ENCODE measurements around the gene UGT1A10. TPM values are rescaled to one million over a fixed set of nuclear protein-coding genes. Genes with fewer than 3 reads are reported as not detected.

UGT1A10 gene
- total RNA-seq, 2 donors from 2014 or later, result 0.52 to 0.99 TPM

DNA sequence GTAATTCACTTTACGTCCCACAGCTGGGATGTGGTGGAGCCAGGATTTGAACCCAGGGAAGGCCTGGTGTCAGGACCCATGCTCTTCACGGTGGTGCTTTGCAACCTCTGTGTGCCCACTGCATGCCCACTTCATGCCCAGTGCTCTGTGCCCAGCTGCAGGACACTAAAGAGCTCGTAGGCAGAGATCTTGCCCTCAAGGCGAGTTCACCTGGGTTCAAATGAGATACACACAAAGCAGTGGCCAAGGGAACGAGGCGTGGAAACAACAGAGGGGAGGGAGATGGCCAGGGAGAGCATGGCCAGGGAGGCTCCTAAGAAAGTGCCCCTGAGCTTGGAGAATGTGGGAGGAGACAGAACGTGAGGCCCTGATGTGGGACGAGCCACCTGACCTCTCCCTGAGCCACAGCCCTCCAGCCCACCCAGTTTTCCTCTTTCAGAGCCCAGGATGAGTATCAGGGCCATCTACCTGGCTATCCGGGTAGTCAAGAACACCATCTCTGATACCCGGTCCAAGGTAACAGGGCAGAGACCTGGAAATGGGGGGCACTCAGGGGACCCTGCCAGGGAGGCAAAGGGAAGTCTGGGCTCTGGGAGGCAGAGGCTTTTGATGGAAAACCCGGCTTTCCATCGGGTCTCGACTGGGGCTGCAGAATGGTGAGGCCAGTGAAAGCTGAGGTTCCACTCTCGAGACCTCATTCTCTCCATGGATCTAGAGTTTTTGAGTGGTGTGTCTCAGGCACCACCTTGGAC lies 162.3 kb downstream of the UGT1A10 start:
- no peak overlapping the region for H3K27ac ChIP-seq
- no peaks in the 10 kb centered on the region for H3K9me3 ChIP-seq
- no peak for TF ChIP-seq POLR2A (IDR thresholded peaks at IDR 0.05)
- TF ChIP-seq, protein P1, sequence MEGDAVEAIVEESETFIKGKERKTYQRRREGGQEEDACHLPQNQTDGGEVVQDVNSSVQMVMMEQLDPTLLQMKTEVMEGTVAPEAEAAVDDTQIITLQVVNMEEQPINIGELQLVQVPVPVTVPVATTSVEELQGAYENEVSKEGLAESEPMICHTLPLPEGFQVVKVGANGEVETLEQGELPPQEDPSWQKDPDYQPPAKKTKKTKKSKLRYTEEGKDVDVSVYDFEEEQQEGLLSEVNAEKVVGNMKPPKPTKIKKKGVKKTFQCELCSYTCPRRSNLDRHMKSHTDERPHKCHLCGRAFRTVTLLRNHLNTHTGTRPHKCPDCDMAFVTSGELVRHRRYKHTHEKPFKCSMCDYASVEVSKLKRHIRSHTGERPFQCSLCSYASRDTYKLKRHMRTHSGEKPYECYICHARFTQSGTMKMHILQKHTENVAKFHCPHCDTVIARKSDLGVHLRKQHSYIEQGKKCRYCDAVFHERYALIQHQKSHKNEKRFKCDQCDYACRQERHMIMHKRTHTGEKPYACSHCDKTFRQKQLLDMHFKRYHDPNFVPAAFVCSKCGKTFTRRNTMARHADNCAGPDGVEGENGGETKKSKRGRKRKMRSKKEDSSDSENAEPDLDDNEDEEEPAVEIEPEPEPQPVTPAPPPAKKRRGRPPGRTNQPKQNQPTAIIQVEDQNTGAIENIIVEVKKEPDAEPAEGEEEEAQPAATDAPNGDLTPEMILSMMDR (IDR thresholded peaks at IDR 0.05), result no peak
- H3K27me3 ChIP-seq, result no peaks in the 10 kb centered on the region
- WGBS, 2 donors, result 59 to 72% methylated on average over 13 to 14 of the region's 14 CpGs
- DNase-seq (peak in 1 of 4 donors; percentile 3), ATAC-seq (no peak)
- no peak overlapping the region for H3K4me3 ChIP-seq
- no peaks in the 10 kb centered on the region for H3K36me3 ChIP-seq (replicated peaks in 1 of 2; ENCODE audit: insufficient read depth in 1 of 2, low read depth in 2 of 2)
- H3K4me1 ChIP-seq, result no peaks in the 10 kb centered on the region
- intact Hi-C loops (cut with DNase I), result no loop called here

DNA sequence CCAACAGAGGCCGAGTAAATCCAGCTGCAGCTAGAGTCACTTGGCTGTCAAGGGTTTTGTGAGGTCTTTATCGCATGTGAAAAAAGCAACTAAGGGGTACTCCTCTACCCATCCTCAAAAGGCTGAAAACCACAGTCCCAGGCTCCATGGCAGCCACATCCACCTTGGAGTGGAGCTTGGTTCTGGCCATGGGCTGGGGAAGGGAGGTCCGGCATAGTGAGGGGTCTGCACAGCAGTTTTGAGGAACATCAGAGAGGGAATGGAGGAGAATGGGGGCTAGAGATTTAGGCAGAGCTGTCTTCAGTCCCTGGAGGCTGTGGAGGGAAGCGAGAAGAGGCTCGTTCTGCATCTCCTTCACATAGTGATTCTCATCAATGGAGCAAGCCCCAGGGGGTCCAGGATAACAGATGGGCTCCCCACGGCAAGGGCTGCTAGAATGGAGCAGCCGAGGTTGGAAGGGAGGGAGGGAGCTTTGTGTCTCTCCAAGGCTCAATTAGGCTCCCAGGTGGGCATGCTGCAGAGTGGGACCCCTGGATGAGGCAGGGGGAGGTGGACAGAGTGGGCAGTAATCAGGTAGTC lies 162.9 kb downstream of the UGT1A10 start:
- WGBS, 2 donors, result 46 to 51% methylated on average over 7 of the region's 7 CpGs
- DNase-seq, result no peak
- H3K27ac ChIP-seq, result no peak overlapping the region

DNA sequence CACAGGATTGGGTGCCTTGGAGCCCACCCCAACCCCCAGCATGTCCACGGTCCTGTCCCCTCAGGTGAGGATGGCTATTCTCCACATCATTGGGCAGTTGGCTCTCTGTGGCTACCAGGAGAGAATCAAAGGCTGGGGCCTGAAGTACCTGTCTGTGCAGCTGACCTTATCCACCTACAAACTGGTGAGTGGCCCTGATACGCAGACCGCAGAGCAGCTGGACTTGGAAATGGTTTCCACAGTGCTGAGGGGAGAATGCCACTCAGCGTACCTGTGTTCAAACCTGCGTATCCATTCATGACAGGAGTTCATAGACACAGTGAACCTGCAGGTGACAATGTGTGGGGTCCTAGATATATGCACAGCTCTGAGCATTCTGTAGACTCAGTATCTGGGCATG lies 163.5 kb downstream of the UGT1A10 start:
- no peak for ATAC-seq
- no peak overlapping the region for H3K4me3 ChIP-seq
- no peak for TF ChIP-seq POLR2A (IDR thresholded peaks at IDR 0.05)
- TF ChIP-seq, protein P1 (IDR thresholded peaks at IDR 0.05), result no peak
- WGBS, 2 donors, result 46 to 65% methylated on average over 2 to 5 of the region's 5 CpGs
- peak in 1 of 4 donors; percentile 3 for DNase-seq
- H3K27ac ChIP-seq, result no peak overlapping the region
- no peaks in the 10 kb centered on the region for H3K9me3 ChIP-seq
- H3K4me1 ChIP-seq, result no peaks in the 10 kb centered on the region
- no peaks in the 10 kb centered on the region for H3K36me3 ChIP-seq (replicated peaks in 1 of 2; ENCODE audit: insufficient read depth in 1 of 2, low read depth in 2 of 2)
- intact Hi-C loops (cut with DNase I), result no loop called here
- H3K27me3 ChIP-seq, result no peaks in the 10 kb centered on the region

More for the DNA sequence above, 162.9 kb downstream of the UGT1A10 start:
- no peaks in the 10 kb centered on the region for H3K36me3 ChIP-seq (replicated peaks in 1 of 2; ENCODE audit: insufficient read depth in 1 of 2, low read depth in 2 of 2)
- no peak overlapping the region for H3K4me3 ChIP-seq
- intact Hi-C loops (cut with DNase I), result no loop called here
- ATAC-seq, result no peak
- TF ChIP-seq, protein P1 (IDR thresholded peaks at IDR 0.05), result no peak
- no peak for TF ChIP-seq POLR2A (IDR thresholded peaks at IDR 0.05)
- H3K4me1 ChIP-seq, result no peaks in the 10 kb centered on the region
- H3K27me3 ChIP-seq, result no peaks in the 10 kb centered on the region
- H3K9me3 ChIP-seq, result no peaks in the 10 kb centered on the region

DNA sequence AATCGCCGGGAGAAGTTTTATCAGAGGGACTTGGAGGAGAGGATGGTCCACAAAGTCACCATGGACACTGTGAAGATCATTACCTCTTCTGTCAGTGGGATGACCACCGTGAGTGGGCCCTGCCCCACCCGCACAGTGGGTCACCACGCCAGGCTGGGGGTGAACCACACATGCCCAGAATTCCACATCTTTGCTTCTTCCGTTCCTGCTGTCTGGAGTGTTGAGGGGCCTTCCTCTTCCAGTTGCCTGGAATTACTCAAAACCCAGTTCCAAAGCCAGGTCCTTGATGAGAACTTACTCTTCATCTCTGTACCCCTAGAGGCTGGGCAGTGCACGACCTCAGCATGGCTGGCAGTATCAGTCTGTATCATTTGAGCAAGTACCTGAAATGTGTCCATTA lies 164.0 kb downstream of the UGT1A10 start:
- TF ChIP-seq POLR2A (IDR thresholded peaks at IDR 0.05), result no peak
- TF ChIP-seq, protein P1 (IDR thresholded peaks at IDR 0.05), result no peak
- ATAC-seq, result no peak
- H3K36me3 ChIP-seq (replicated peaks in 1 of 2; ENCODE audit: insufficient read depth in 1 of 2, low read depth in 2 of 2), result no peaks in the 10 kb centered on the region
- no peak overlapping the region for H3K4me3 ChIP-seq
- intact Hi-C loops (cut with DNase I), result no loop called here
- no peaks in the 10 kb centered on the region for H3K27me3 ChIP-seq
- 64 to 70% methylated on average over 7 of the region's 7 CpGs for WGBS, 2 donors
- H3K9me3 ChIP-seq, result no peaks in the 10 kb centered on the region
- no peaks in the 10 kb centered on the region for H3K4me1 ChIP-seq
- no peak overlapping the region for H3K27ac ChIP-seq
- no peak for DNase-seq
